GM18907 (cell line): ENCODE results near the gene NPW.

ENCODE experiments used
- ATAC-seq: cut with Tn5 transposase; IDR thresholded peaks from one replicate; pipeline ENCODE4 v1.9.1; 2021; ENCODE audit warnings: mild to moderate bottlenecking, moderate library complexity; ENCODE audit not compliant: unreplicated experiment

Gene NPW

DNA sequence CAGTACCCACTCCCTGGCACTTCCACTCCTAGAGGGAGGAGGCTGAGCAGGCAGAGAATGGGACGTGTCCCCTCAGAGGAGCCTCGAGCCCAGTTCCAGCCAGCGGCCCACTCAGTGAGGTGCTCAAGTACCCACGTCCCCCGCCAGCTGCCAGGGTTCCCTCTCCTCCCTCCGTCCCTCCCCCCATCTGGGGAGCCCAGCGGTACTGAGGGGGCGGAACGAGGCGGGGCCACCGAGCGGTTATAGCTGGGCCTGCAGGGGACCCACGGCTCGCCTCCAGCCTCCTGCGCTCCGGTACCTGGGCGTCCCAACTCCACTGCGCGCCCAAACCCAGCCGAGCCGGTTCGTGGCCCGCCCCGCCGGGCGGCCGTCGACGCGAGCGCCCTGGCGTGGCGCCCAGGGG lies at the start of gene NPW:
NPW (plus strand) TSS at position 268 of the 403 bp plus-strand sequence.
- ATAC-seq: no peak

DNA sequence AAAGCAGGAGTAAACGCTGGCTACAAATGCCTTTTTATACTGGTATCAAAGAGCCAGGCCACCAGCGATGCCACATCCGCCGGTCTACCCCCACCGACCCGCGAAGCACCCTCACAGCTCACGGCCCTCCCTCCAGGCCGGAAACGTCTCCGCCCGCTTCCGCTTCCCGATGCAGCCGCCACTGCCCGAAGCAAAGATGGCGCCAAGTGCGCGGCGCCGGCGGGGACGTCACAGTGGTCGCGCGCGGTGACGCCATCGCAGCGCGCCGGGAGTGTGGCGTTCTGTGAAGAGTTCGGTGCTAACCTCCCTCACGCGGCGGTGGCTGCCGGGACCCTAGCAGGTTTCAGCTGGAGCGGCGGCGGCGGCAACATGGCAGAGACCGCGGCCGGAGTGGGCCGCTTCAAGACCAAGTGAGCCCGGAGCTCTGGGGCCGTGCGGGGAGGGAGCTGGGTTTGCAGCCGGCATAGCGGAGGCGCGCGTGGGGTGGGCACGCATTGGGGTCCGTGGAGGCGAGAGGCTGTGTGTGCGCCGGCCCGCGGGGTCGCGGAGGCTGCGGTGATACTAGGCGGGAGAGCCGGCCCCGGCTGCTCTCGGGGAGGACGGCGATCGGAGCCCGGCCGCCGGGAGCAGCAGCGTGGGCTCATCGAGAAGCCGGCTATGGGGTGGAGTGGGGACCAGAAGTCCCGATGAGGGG lies 47.6 kb upstream of the NPW start, which contains the start of gene TBL3:
TBL3 (plus strand) TSS at position 258 of the 694 bp plus-strand sequence; CDS start at position 370, 112 bp downstream.
- peak; percentile 74 for ATAC-seq

GRCh38 chr16:1972490-1972877 lies 47.1 kb upstream of the NPW start:
- ATAC-seq: no peak

- ATAC-seq: no peak
Measured at GRCh38 chr16:1973461-1974156, 46.0 kb upstream of the NPW start.

GRCh38 chr16:1974157-1975070 lies 45.2 kb upstream of the NPW start:
- no peak for ATAC-seq

- no peak for ATAC-seq
Measured at GRCh38 chr16:1975432-1976215, 44.0 kb upstream of the NPW start.

DNA sequence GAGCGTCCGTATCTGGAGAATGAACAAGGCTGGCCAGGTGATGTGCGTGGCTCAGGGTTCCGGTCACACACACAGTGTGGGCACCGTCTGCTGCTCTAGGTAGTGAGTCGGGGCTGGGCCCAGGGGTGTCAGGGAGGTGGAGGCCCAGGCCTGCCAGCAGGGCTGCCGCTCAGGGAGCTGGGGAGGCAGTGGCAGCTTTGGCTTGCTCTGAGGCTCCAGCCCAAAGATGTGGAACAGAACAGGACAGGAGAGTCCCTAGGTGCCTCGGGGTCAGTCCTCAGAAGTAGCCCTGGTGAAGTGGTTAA lies 43.4 kb upstream of the NPW start:
- ATAC-seq: no peak

DNA sequence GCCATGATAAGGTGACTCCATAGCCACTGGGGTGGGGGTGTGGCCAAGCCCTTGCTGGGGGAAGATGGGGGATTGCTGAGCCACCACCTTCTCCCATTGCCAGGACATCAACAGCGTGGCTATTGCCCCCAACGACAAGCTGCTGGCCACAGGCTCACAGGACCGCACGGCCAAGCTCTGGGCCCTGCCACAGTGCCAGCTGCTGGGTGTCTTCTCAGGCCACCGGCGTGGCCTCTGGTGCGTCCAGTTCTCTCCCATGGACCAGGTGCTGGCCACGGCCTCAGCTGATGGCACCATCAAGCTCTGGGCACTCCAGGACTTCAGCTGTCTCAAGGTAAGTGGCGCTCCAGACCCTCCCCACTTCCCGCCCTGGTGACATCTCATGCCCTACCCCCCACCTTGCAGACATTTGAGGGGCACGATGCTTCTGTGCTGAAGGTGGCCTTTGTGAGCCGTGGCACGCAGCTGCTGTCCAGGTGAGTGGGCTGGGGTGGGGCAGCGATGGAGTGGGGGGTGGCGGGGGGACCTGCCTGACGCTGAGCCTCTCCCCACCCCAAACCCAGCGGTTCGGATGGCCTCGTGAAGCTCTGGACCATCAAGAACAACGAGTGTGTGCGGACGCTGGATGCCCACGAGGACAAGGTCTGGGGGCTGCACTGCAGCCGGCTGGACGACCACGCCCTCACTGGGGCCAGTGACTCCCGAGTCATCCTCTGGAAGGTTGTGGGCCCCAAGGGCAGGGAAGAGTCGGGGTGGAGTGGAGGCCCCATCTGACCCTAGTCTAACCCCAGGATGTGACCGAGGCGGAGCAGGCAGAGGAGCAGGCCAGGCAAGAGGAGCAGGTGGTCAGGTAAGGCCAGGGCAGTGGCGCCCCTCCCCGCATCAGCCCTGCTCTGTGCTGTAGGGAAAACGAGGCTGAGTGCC lies 42.4 kb upstream of the NPW start:
- no peak for ATAC-seq

DNA sequence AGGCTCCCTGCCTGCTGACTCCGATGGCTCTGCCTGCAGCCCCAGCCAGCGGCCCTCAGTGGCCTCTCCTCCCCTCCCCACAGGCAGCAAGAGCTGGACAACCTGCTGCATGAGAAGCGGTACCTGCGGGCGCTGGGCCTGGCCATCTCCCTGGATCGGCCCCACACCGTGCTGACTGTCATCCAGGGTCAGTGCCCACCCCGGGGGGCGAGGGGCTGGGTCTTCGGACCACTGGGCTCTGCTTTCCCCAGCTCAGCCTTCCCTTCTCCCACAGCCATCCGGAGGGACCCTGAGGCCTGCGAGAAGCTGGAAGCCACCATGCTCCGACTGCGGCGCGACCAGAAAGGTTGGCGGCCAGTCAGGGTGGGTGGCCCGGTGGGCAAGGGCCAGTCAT lies 41.7 kb upstream of the NPW start:
- ATAC-seq: no peak

GRCh38 chr16:1978476-1979120 lies 41.0 kb upstream of the NPW start:
- ATAC-seq: no peak

DNA sequence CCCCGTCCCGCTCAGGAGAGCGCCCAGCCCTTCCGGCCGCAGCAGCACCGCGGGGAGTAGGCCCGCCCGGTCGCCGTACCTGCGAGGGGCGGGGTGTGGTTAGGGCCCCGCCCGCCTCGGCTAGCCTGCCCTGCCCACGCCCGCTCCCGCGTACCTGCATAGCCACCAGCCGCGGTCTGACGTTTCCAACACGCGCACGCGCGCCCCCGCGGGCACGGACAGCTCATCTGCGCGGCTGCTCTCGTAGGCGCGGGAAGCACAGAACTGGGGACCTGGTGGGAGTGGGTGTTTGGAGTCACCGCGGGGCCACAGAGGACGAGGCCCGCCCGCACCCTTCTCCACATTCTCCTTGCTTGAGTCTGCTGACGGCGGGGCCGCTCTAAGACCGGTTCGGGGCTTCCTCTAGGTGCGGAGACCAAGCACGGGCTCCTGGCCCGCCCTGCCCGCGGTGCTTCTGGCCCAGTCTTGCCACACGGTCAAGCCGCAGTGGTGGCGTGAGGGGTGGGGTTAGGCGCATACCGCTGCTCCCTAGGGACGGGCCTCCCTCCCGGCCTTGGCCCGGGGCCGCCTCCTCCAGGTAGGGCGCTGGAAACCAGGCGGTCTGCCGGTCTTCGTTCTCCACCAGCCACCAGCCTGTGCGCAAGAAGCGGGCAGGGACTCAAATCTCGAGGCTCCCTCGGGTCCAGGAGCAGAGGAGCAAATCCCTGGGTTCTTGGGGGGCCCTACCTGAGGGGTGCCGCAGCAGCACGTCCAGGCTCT lies 40.1 kb upstream of the NPW start:
- ATAC-seq: no peak

GRCh38 chr16:1980030-1980769 lies 39.4 kb upstream of the NPW start:
- ATAC-seq: no peak

DNA sequence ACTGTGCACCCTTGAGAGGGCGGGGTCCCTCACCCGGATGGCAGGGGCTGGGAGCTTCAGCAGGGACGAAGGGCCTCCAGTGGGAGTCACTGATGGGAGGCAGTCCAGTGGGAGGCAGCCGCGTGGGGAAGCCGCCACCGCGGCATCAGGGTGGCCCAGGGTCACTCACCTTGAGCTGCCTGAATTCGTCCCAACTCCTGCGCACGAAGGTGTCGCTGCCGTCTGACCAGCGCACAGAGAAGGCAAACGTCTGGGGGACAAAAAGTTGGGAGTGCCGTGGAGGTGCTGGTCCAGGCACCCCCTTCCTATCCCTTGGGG lies 38.9 kb upstream of the NPW start:
- no peak for ATAC-seq

DNA sequence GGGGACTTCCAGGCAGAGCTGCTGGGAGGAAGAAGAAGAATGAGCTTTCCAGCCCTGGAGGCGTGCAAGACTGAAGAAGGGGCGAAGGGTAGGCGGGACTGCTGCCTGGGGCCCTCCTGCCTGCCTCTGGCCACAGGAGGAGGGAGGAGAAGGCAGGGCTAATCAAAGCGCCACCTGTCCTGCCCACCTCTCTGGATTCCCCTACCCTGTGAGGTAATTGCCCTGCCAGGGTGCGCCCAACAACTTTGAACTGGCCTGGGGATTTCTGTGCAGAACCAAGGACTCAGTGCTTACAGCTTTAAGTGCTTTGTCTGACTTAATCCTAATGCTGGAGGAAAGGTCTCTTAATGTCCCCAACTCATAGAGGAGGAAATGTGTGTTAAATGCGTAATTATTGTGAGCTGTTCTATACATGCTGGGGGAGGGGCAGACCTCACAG lies 38.2 kb upstream of the NPW start, which contains the start of gene NOXO1:
NOXO1 (minus strand) TSS at position 72 of the 439 bp plus-strand sequence. CDS start 290 bp downstream, outside the sequence.
- ATAC-seq: no peak

- no peak for ATAC-seq
Measured at GRCh38 chr16:1982013-1982433, 37.6 kb upstream of the NPW start.

DNA sequence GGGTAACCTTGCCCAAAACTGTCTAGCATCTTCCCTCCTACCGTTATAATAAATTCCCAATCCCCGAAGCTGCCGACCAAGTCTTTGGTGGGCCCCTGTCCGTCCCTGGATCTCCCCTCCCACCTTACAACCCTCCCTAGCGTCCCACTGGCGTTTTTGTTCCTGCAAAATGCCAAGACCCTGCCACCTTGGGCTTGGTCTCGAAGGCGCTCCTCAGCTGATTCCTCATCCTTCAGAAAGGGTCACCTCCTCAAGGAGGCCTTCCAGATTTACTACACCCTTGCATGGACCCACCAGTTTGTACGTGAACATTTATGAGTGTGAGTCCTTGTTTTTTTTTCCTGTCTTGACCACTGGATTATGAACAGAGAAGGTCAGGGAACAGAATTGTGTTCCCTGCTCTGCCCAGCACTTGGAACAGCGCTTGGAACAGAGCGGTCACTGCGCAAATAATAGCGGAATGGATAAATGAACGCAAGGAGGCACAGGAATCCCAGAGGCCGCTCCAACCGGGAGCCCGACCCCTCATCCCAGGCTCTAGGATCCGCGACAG lies 36.5 kb upstream of the NPW start:
- ATAC-seq: no peak

DNA sequence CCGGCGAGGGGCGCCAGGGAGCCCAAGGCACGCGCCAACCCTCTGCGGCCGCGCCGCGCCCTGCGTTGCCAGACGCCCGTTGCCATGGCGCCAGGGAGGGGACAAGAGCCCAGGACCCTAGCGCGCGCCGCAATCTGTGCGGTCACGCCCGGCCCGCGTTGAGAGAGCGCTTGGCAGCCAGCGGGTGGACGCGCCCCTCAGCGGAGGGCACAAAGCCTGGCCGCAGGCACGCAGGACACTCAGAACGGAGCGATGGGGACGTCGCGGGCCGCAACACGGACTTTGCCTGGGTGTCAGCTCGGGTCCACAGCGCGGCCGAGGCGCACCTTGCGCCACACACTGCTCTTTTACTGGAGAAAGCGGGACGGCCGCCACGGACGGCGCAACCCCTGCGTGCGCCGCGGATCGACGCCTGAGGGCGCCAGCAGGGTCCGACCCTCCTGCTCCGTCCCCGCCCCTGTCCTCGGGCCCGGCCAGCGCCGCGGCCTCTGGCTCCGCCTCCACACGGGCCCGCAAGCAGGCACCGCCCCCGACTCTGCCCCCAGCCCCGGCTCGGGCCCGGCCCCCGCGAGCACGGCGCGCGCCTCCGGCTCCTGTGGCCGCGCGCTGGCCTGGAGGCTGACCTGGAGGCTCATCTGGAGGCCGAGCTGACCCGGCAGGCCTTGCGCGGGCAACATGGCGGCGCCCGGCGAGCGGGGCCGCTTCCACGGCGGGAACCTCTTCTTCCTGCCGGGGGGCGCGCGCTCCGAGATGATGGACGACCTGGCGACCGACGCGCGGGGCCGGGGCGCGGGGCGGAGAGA lies 35.8 kb upstream of the NPW start, which contains the start of gene GFER:
GFER (plus strand) TSS at position 650 of the 803 bp plus-strand sequence; CDS start at position 676, 26 bp downstream.
- peak; percentile 78 for ATAC-seq
